Measurements from ENCODE around the gene MX1.

Gene MX1, protein sequence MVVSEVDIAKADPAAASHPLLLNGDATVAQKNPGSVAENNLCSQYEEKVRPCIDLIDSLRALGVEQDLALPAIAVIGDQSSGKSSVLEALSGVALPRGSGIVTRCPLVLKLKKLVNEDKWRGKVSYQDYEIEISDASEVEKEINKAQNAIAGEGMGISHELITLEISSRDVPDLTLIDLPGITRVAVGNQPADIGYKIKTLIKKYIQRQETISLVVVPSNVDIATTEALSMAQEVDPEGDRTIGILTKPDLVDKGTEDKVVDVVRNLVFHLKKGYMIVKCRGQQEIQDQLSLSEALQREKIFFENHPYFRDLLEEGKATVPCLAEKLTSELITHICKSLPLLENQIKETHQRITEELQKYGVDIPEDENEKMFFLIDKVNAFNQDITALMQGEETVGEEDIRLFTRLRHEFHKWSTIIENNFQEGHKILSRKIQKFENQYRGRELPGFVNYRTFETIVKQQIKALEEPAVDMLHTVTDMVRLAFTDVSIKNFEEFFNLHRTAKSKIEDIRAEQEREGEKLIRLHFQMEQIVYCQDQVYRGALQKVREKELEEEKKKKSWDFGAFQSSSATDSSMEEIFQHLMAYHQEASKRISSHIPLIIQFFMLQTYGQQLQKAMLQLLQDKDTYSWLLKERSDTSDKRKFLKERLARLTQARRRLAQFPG

DNA sequence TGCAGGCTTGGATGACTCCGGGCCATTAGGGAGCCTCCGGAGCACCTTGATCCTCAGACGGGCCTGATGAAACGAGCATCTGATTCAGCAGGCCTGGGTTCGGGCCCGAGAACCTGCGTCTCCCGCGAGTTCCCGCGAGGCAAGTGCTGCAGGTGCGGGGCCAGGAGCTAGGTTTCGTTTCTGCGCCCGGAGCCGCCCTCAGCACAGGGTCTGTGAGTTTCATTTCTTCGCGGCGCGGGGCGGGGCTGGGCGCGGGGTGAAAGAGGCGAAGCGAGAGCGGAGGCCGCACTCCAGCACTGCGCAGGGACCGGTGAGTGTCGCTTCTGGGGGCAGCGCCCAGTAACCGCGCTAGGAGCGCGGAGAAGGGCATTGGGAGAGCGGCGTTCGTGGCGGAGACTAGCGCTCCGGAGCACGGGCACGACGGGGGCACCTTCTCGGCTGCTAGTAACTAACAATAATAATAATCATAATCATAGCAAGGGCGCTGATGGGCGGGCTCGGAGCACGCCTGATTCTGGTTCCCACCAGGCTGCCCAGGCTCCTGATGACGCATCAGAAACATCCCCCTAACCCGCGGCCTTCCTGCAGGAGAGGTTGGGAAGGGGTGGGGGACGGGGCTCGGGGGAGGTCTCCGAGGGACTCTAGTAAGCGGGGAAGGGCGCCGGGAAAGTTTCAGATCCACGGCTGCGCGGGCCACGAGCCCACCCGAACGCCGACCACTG lies at the start of gene MX1:
TSS of gene MX1 (plus strand) at position 286 of the 722 bp plus-strand sequence. CDS start 5,832 bp downstream, outside the sequence.
- H3K4me1 ChIP-seq (ENCODE audit: control insufficient read depth, low read length): no peaks in the 10 kb centered on the region
- no peak within 1 kb of the TSS for H3K27ac ChIP-seq (ENCODE audit: low read depth, low read length)
- no peaks in the 10 kb centered on the region for H3K36me3 ChIP-seq (ENCODE audit: control insufficient read depth, low read length)
- peak within 1 kb of the TSS; percentile 30 for H3K4me3 ChIP-seq (ENCODE audit: low read length)
- TF ChIP-seq EZH2phosphoT487 (IDR thresholded peaks at IDR 0.05; ENCODE audit: borderline replicate concordance, low read length) (no peak), CTCF (IDR thresholded peaks at IDR 0.05; ENCODE audit: low read depth, low read length, poor library complexity, severe bottlenecking) (no peak)
- H3F3A ChIP-seq (ENCODE audit: control insufficient read depth, insufficient read depth): no peaks in the 10 kb centered on the region
- no peaks in the 10 kb centered on the region for H3K9me3 ChIP-seq (ENCODE audit: control insufficient read depth, insufficient read depth, low read length)
- H3K9me2 ChIP-seq (replicated peaks; ENCODE audit: control insufficient read depth, low read length): no peaks in the 10 kb centered on the region
- H3K27me3 ChIP-seq (ENCODE audit: control insufficient read depth, low read length): peaks cover 28% of the 10 kb centered on the region
- no peaks in the 10 kb centered on the region for H3K79me2 ChIP-seq (ENCODE audit: control insufficient read depth, low read length)
- no peaks in the 10 kb centered on the region for H4K20me1 ChIP-seq (ENCODE audit: control insufficient read depth, insufficient read depth, low read depth, low read length)
- peak within 1 kb of the TSS; percentile 33 for H3K4me2 ChIP-seq (ENCODE audit: low read length)

DNA sequence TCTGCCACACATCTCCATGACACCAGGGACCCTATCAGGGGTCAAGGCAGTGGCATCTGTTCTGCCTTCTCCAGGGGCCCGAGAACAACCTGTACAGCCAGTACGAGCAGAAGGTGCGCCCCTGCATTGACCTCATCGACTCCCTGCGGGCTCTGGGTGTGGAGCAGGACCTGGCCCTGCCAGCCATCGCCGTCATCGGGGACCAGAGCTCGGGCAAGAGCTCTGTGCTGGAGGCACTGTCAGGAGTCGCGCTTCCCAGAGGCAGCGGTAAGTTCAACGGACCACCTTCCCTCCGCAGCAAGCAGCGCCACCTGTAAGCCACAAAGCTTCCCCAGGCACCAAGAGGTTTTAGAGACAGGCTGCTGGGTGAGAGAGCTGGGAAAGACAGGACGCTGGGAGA lies 48.3 kb upstream of the MX1 start:
- Histone ChIP-seq H3K27ac (ENCODE audit: low read depth, low read length) (no peak overlapping the region), H4K20me1 (ENCODE audit: control insufficient read depth, insufficient read depth, low read depth, low read length) (no peaks in the 10 kb centered on the region), H3K9me3 (ENCODE audit: control insufficient read depth, insufficient read depth, low read length) (no peaks in the 10 kb centered on the region), H3K9me2 (replicated peaks; ENCODE audit: control insufficient read depth, low read length) (no peaks in the 10 kb centered on the region), H3K36me3 (ENCODE audit: control insufficient read depth, low read length) (no peaks in the 10 kb centered on the region), H3K27me3 (ENCODE audit: control insufficient read depth, low read length) (no peaks in the 10 kb centered on the region), H3K4me1 (ENCODE audit: control insufficient read depth, low read length) (no peaks in the 10 kb centered on the region), H3F3A (ENCODE audit: control insufficient read depth, insufficient read depth) (no peaks in the 10 kb centered on the region), H3K4me3 (ENCODE audit: low read length) (no peak overlapping the region), H3K79me2 (ENCODE audit: control insufficient read depth, low read length) (no peaks in the 10 kb centered on the region), H3K4me2 (ENCODE audit: low read length) (no peak overlapping the region)
- TF ChIP-seq CTCF (IDR thresholded peaks at IDR 0.05; ENCODE audit: low read depth, low read length, poor library complexity, severe bottlenecking) (no peak), EZH2phosphoT487 (IDR thresholded peaks at IDR 0.05; ENCODE audit: borderline replicate concordance, low read length) (no peak)

- H3K4me1 ChIP-seq (ENCODE audit: control insufficient read depth, low read length): no peaks in the 10 kb centered on the region
- H3K9me2 ChIP-seq (replicated peaks; ENCODE audit: control insufficient read depth, low read length): no peaks in the 10 kb centered on the region
- no peak overlapping the region for H3K4me2 ChIP-seq (ENCODE audit: low read length)
- no peaks in the 10 kb centered on the region for H3F3A ChIP-seq (ENCODE audit: control insufficient read depth, insufficient read depth)
- H3K9me3 ChIP-seq (ENCODE audit: control insufficient read depth, insufficient read depth, low read length): no peaks in the 10 kb centered on the region
- H3K27me3 ChIP-seq (ENCODE audit: control insufficient read depth, low read length): no peaks in the 10 kb centered on the region
- H3K36me3 ChIP-seq (ENCODE audit: control insufficient read depth, low read length): no peaks in the 10 kb centered on the region
- H4K20me1 ChIP-seq (ENCODE audit: control insufficient read depth, insufficient read depth, low read depth, low read length): no peaks in the 10 kb centered on the region
- H3K79me2 ChIP-seq (ENCODE audit: control insufficient read depth, low read length): no peaks in the 10 kb centered on the region
- no peak overlapping the region for H3K27ac ChIP-seq (ENCODE audit: low read depth, low read length)
- TF ChIP-seq EZH2phosphoT487 (IDR thresholded peaks at IDR 0.05; ENCODE audit: borderline replicate concordance, low read length): no peak
- peak; percentile 7 for TF ChIP-seq CTCF (IDR thresholded peaks at IDR 0.05; ENCODE audit: low read depth, low read length, poor library complexity, severe bottlenecking)
- H3K4me3 ChIP-seq (ENCODE audit: low read length): no peak overlapping the region
These were observed 47.2 kb upstream of the MX1 start for GRCh38 chr21:41378849-41379248.

Measured in DOHH2 (cell line).